ENCODE data around the gene GGT7. TPM values are rescaled to one million over a fixed set of nuclear protein-coding genes. Genes with fewer than 3 reads are reported as not detected.
A peak's percentile ranks its signal among the peaks of the same experiment; 100 is the strongest.
"Not testable (repeated sequence)": the region's sequence is repeated elsewhere in the genome, so short reads cannot be mapped to it uniquely, and the experiment has no call there.

Gene GGT7
- total RNA-seq, 1 experiment from 2014 or later, result 11.5 TPM

DNA sequence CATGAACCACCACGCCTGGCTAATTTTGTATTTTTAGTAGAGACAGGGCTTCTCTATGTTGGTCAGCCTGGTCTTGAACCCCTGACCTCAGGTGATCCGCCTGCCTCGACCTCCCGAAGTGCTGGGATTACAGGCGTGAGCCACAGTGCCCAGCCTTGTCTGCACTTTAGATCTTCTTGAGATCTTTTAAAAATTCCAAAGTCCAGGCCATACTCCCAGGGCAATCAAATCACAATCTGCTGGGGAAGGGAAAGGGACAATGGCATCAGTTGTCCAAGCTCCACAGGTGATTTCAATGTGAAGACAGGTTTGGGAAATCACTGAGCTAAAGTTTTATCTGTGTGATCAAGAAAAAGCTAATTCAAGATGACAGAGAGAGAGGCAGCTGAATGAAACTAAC is 64.1 kb downstream of the GGT7 start:
- TF ChIP-seq POLR2AphosphoS5 (IDR thresholded peaks at IDR 0.05; ENCODE audit: low read depth, low read length) (no peak), SIN3A (IDR thresholded peaks at IDR 0.05; ENCODE audit: borderline replicate concordance, insufficient read depth, low read depth, low read length) (no peak), TCF7L2 (IDR thresholded peaks at IDR 0.05; ENCODE audit: low read depth, low read length) (no peak)
- TF ChIP-seq, protein P1, sequence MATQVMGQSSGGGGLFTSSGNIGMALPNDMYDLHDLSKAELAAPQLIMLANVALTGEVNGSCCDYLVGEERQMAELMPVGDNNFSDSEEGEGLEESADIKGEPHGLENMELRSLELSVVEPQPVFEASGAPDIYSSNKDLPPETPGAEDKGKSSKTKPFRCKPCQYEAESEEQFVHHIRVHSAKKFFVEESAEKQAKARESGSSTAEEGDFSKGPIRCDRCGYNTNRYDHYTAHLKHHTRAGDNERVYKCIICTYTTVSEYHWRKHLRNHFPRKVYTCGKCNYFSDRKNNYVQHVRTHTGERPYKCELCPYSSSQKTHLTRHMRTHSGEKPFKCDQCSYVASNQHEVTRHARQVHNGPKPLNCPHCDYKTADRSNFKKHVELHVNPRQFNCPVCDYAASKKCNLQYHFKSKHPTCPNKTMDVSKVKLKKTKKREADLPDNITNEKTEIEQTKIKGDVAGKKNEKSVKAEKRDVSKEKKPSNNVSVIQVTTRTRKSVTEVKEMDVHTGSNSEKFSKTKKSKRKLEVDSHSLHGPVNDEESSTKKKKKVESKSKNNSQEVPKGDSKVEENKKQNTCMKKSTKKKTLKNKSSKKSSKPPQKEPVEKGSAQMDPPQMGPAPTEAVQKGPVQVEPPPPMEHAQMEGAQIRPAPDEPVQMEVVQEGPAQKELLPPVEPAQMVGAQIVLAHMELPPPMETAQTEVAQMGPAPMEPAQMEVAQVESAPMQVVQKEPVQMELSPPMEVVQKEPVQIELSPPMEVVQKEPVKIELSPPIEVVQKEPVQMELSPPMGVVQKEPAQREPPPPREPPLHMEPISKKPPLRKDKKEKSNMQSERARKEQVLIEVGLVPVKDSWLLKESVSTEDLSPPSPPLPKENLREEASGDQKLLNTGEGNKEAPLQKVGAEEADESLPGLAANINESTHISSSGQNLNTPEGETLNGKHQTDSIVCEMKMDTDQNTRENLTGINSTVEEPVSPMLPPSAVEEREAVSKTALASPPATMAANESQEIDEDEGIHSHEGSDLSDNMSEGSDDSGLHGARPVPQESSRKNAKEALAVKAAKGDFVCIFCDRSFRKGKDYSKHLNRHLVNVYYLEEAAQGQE (IDR thresholded peaks at IDR 0.05; ENCODE audit: insufficient read depth in 1 of 2, low read depth in 2 of 2, low read length in 1 of 2), result no peak
- TF ChIP-seq, protein P2, sequence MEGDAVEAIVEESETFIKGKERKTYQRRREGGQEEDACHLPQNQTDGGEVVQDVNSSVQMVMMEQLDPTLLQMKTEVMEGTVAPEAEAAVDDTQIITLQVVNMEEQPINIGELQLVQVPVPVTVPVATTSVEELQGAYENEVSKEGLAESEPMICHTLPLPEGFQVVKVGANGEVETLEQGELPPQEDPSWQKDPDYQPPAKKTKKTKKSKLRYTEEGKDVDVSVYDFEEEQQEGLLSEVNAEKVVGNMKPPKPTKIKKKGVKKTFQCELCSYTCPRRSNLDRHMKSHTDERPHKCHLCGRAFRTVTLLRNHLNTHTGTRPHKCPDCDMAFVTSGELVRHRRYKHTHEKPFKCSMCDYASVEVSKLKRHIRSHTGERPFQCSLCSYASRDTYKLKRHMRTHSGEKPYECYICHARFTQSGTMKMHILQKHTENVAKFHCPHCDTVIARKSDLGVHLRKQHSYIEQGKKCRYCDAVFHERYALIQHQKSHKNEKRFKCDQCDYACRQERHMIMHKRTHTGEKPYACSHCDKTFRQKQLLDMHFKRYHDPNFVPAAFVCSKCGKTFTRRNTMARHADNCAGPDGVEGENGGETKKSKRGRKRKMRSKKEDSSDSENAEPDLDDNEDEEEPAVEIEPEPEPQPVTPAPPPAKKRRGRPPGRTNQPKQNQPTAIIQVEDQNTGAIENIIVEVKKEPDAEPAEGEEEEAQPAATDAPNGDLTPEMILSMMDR (IDR thresholded peaks at IDR 0.05), result no peak
- H3K36me3 ChIP-seq (ENCODE audit: control insufficient read depth, insufficient read depth, low read length), result no peaks in the 10 kb centered on the region
- ChIA-PET POLR2A (no interaction called here), CTCF (no interaction called here)
- DNase-seq (ENCODE audit: low read depth, low spot score), result no peak
- no TSS peak for BruUV-seq (replicated peaks)
- no peak for ATAC-seq
- H3K4me1 ChIP-seq (ENCODE audit: control insufficient read depth, insufficient read depth, low read length), result no peaks in the 10 kb centered on the region
- intact Hi-C loops (cut with micrococcal nuclease; ENCODE audit: unreplicated experiment), result no loop called here
- H3K27ac ChIP-seq (ENCODE audit: low read length), result no peak overlapping the region
- H3K9me3 ChIP-seq (ENCODE audit: control insufficient read depth, insufficient read depth, low read depth, low read length), result no peaks in the 10 kb centered on the region
- no peaks in the 10 kb centered on the region for H3K27me3 ChIP-seq (ENCODE audit: control insufficient read depth, insufficient read depth, low read length)
- in situ Hi-C loops (cut with HindIII; ENCODE audit: low pct_unique_long_range_greater_than_20kb, low sequenced_read_pairs), result no loop called here
- no peak overlapping the region for H3K4me3 ChIP-seq (ENCODE audit: low read depth in 2 of 2, low read length in 2 of 2)

DNA sequence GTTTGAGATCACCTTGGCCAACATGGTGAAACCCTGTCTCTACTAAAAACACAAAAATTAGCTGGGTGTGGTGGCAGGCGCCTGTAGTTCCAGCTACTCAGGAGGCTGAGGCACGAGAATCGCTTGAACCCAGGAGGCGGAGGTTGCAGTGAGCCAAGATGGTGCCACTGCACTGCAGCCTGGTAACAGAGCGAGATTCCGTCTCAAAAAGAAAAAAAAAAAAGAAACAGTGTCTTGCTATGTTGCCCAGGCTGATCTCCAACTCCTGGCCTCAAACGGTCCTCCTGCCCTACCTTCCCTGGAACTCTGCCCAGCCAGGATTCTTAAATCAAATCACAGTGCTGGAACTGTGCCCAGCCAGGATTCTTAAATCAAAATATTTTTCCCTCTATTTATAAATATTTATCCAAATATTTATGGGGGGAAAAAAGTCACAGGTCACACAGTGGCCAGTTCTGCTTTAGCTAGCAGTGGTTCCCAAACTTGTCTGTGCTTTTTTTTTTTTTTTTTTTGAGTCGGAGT is 64.7 kb downstream of the GGT7 start:
- CTCF ChIA-PET; H3K4me1 ChIP-seq (ENCODE audit: control insufficient read depth, insufficient read depth, low read length); in situ Hi-C loops (cut with HindIII; ENCODE audit: low pct_unique_long_range_greater_than_20kb, low sequenced_read_pairs); BruUV-seq (replicated peaks); H3K27ac ChIP-seq (ENCODE audit: low read length); DNase-seq (ENCODE audit: low read depth, low spot score); H3K4me3 ChIP-seq (ENCODE audit: low read depth in 2 of 2, low read length in 2 of 2); POLR2A ChIA-PET; intact Hi-C loops (cut with micrococcal nuclease; ENCODE audit: unreplicated experiment); H3K36me3 ChIP-seq (ENCODE audit: control insufficient read depth, insufficient read depth, low read length); H3K9me3 ChIP-seq (ENCODE audit: control insufficient read depth, insufficient read depth, low read depth, low read length); ATAC-seq; H3K27me3 ChIP-seq (ENCODE audit: control insufficient read depth, insufficient read depth, low read length): not testable (repeated sequence)

DNA sequence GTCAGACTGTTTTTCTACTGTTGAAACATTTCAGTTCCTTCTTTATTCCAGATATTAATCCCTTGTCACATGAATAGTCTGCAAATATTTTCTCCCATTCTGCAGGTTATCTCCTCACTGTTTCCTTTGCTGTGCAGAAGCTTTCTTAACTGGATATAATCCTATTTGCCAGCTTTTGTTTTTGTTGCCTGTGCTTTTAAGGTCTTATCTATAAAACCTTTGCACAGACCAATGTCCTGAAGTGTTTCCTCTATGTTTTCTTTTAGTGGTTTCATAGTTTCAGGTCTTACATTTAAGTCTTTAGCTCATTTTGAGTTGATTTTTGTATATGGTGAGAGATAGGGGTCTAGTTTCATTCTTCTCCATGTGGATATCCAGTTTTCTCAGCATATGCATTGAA is 66.4 kb downstream of the GGT7 start:
- no peak overlapping the region for H3K4me3 ChIP-seq (ENCODE audit: low read depth in 2 of 2, low read length in 2 of 2)
- DNase-seq (ENCODE audit: low read depth, low spot score), result no peak
- ChIA-PET CTCF (no interaction called here), POLR2A (no interaction called here)
- in situ Hi-C loops (cut with HindIII; ENCODE audit: low pct_unique_long_range_greater_than_20kb, low sequenced_read_pairs) (no loop called here), intact Hi-C loops (cut with micrococcal nuclease; ENCODE audit: unreplicated experiment) (no loop called here)
- no peaks in the 10 kb centered on the region for H3K9me3 ChIP-seq (ENCODE audit: control insufficient read depth, insufficient read depth, low read depth, low read length)
- no peaks in the 10 kb centered on the region for H3K4me1 ChIP-seq (ENCODE audit: control insufficient read depth, insufficient read depth, low read length)
- TF ChIP-seq POLR2AphosphoS5 (IDR thresholded peaks at IDR 0.05; ENCODE audit: low read depth, low read length) (no peak), SIN3A (IDR thresholded peaks at IDR 0.05; ENCODE audit: borderline replicate concordance, insufficient read depth, low read depth, low read length) (no peak), TCF7L2 (IDR thresholded peaks at IDR 0.05; ENCODE audit: low read depth, low read length) (no peak)
- TF ChIP-seq, protein P2 (IDR thresholded peaks at IDR 0.05), result no peak
- TF ChIP-seq, protein P1 (IDR thresholded peaks at IDR 0.05; ENCODE audit: insufficient read depth in 1 of 2, low read depth in 2 of 2, low read length in 1 of 2), result no peak
- BruUV-seq (replicated peaks), result TSS peak; percentile 59
- no peaks in the 10 kb centered on the region for H3K36me3 ChIP-seq (ENCODE audit: control insufficient read depth, insufficient read depth, low read length)
- H3K27ac ChIP-seq (ENCODE audit: low read length), result no peak overlapping the region
- no peaks in the 10 kb centered on the region for H3K27me3 ChIP-seq (ENCODE audit: control insufficient read depth, insufficient read depth, low read length)
- ATAC-seq, result no peak
